VCaP (cell line): ENCODE results near the gene USP49.
"Not testable (repeated sequence)": the region's sequence is repeated elsewhere in the genome, so short reads cannot be mapped to it uniquely, and the experiment has no call there.

Experiments
- H3K27ac ChIP-seq: fragments of 450-650 bp; 2 replicates; pipeline ENCODE4 v1.5.1; 2017
- TF ChIP-seq, protein P1 (sequence below): fragments of 450-650 bp; conservative IDR thresholded peaks from 2 replicates; pipeline ENCODE4 v1.5.1; 2017; ENCODE audit warnings: mild to moderate bottlenecking, moderate library complexity

Gene USP49

DNA sequence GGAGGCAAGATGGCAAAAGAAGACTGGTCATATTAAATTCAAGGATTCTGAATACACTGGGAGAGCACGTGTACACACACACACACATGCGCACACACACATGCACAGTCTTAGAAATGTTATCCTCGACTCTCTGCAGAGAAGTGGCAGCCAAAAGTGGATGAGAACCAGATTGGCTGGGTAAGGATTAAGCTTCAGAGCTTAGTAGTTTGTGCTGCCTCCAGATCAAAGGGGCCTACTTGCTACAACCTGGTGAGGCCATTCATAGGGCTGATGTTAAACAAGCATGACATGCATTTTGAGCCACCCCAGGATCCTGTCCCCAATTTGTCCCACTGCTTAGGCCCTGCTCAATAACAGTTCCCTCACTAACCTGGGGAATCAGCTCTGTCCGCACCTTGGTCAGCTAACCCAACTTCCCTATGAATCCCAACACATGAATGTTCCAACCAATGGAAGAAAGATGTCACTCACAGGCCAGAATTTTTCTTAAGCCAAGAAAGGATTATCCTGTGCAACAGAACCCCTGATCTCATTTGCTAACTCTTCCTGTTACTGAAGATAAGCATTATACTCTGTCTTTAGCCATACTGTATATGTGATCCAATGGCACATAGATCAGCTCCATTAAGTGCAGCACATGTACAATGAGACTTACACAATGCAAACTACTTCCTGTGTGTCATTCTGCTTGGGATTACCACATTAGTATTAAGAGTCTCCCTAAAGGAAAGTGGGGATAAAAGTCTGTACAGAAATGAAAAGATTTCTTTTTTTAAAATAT is 76.7 kb downstream of the USP49 start:
- no peak overlapping the region for H3K27ac ChIP-seq
- TF ChIP-seq, protein P1, sequence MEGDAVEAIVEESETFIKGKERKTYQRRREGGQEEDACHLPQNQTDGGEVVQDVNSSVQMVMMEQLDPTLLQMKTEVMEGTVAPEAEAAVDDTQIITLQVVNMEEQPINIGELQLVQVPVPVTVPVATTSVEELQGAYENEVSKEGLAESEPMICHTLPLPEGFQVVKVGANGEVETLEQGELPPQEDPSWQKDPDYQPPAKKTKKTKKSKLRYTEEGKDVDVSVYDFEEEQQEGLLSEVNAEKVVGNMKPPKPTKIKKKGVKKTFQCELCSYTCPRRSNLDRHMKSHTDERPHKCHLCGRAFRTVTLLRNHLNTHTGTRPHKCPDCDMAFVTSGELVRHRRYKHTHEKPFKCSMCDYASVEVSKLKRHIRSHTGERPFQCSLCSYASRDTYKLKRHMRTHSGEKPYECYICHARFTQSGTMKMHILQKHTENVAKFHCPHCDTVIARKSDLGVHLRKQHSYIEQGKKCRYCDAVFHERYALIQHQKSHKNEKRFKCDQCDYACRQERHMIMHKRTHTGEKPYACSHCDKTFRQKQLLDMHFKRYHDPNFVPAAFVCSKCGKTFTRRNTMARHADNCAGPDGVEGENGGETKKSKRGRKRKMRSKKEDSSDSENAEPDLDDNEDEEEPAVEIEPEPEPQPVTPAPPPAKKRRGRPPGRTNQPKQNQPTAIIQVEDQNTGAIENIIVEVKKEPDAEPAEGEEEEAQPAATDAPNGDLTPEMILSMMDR: no peak

DNA sequence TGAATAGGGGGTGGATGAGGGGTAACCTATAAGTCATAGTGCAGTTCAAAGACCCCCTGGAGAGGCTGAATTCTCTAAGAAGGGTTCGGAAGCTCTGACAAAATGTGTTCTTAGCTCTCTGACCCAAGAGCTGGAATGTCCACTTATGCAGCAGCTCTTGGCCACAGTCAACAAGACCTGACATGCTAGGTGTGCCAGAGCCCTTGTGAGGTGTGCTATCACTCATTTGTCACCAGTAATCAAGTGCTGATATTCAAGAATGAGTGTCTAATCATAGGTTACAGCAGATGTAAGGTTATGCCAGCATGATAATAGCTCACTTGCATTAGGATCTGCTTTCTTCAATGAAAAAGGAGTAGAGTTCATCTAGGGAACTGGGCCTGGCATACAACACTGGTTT is 79.6 kb downstream of the USP49 start:
- TF ChIP-seq, protein P1: no peak
- H3K27ac ChIP-seq: no peak overlapping the region

DNA sequence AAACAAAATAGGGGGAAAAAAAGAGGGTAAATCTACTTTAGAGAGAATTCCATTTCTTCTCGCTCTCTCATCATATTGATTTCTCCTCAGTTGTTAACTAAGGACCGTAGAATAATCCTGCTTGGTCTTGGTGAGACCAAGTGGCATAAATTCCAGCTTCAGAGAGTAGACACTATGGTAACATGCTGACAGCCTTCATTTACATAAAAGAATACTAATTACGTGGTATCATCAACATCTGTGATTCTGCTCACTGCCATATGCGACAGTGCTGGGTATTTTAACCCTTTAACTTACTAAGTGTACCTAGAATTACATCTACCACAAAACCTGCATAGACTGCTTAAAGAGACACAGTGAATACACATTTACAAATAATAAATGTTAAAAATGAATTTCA is 80.5 kb downstream of the USP49 start:
- no peak overlapping the region for H3K27ac ChIP-seq
- TF ChIP-seq, protein P1: no peak

DNA sequence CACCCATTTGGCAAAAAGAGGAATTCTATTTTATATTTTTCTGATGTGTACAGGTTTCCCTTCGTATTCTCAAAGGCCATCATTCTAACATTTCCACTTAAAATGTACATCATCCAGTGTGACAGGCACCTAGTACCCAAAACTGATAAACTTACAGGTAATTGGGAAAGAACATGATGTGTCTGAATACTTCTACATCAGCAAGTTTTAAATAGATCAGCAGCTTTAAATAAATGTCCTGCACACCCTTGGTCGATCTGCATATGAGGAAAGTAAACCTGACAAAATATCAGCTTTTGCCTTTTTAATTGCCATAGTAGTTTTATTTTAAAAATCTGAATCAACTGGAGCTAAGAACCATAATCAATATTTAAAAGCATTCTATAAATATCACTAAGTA is 81.2 kb downstream of the USP49 start:
- H3K27ac ChIP-seq: no peak overlapping the region
- TF ChIP-seq, protein P1: no peak

DNA sequence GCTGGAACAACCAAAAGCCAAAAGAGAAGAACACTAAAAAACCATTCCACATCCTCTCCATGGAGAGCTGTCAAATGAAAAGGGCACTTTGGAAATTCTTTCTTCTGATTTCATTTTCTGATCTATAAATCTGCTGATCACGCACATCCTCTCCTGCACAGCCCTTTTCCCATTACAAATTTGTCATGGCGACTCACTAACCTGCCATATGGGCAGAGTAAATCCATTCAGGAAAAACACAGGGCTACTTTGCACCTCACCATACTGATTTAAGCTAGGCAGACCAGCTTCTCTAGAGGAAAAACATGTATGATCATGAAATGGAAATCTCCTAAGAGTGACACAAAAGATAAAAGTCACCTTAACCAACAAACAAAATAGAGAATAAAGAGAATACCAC is 81.7 kb downstream of the USP49 start:
- H3K27ac ChIP-seq: no peak overlapping the region

DNA sequence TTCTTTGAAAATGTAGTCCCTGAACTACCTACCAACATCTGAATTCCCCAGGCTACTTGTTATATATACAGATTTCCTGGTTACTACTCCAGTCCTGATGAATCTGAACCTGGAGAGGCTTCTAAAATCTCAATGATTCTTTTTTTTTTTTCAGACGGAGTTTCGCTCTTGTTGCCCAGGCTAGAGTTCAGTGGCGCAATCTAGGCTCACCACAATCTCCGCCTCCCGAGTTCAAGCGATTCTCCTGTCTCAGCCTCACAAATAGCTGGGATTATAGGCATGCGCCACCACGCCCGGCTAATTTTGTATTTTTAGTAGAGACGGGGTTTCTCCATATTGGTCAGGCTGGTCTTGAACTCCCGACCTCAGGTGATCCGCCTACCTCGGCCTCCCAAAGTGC is 83.2 kb downstream of the USP49 start:
- H3K27ac ChIP-seq: not testable (repeated sequence)

More for the DNA sequence above, 81.7 kb downstream of the USP49 start:
- TF ChIP-seq, protein P1: no peak

DNA sequence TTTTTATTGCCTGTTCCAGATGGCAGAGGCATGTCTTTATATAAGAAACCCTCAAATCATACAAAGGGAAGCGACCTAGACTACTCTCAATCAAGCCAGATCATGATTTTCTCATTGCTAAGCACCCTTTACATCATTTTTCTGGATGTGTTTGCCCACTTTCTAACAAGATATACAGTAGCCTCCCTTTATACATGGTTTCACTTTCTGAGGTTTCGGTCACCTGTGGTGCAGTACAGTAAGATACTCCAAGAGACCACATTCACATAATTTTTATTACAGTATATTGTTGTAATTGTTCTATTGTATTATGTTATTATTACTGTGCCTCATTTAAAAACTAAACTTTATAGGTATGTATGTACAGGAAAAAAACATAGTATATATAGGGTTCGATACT is 84.1 kb downstream of the USP49 start:
- TF ChIP-seq, protein P1: no peak
- no peak overlapping the region for H3K27ac ChIP-seq
